PFSK-1 (cell line): ENCODE data around the gene DAPK1.

Source experiments
- FOXP2 ChIP-seq: optimal IDR thresholded peaks from 2 replicates; pipeline ENCODE3; 2011; ENCODE audit warnings: borderline replicate concordance, control low read depth, inconsistent platforms; ENCODE audit not compliant: insufficient read depth; ENCODE audit errors: extremely low read length, extremely low read depth
- POLR2AphosphoS5 ChIP-seq: IDR thresholded peaks from 2 replicates; pipeline ENCODE4 v1.6.1; 2012; ENCODE audit warnings: low read depth, mild to moderate bottlenecking, control low read depth, low read length, moderate library complexity
- SIN3A ChIP-seq: IDR thresholded peaks from 2 replicates; pipeline ENCODE4 v1.6.1; 2012; ENCODE audit warnings: mild to moderate bottlenecking, low read length, moderate library complexity, borderline replicate concordance; ENCODE audit not compliant: insufficient read depth
- TAF1 ChIP-seq: IDR thresholded peaks from 2 replicates; pipeline ENCODE4 v1.6.1; 2012; ENCODE audit warnings: low read length, control low read depth, borderline replicate concordance; ENCODE audit not compliant: insufficient read depth
- TF ChIP-seq, protein P1 (sequence below), 2 experiments: IDR thresholded peaks; 2 replicates each; pipeline versions ENCODE4 v1.6.1 to v1.8.0; 2011 to 2012; ENCODE audit warnings: low read depth in 2 of 2, low read length in 2 of 2, control low read depth in 1 of 2, inconsistent platforms in 1 of 2, mild to moderate bottlenecking in 1 of 2, moderate library complexity in 1 of 2; ENCODE audit not compliant: insufficient read depth in 1 of 2

Gene DAPK1

DNA sequence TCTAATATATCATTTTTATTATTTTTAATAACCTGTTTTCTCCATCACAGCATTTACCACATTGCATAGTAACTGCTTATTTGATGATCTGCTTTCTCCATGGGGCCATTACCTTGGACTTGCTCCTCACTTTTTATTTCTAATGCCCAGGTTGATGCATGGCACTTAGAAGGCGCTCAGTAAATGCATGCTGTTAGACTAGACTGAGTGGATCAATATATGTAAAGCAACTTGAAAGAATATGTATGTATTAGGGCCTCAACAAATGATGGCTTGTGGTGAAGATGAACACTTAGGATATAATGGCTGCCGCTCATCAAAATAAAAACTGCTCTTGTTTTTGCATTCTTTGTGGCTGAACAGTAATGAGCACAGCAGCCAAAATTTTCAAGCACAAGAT is 5.8 kb downstream of the DAPK1 start:
- TF ChIP-seq, protein P1, sequence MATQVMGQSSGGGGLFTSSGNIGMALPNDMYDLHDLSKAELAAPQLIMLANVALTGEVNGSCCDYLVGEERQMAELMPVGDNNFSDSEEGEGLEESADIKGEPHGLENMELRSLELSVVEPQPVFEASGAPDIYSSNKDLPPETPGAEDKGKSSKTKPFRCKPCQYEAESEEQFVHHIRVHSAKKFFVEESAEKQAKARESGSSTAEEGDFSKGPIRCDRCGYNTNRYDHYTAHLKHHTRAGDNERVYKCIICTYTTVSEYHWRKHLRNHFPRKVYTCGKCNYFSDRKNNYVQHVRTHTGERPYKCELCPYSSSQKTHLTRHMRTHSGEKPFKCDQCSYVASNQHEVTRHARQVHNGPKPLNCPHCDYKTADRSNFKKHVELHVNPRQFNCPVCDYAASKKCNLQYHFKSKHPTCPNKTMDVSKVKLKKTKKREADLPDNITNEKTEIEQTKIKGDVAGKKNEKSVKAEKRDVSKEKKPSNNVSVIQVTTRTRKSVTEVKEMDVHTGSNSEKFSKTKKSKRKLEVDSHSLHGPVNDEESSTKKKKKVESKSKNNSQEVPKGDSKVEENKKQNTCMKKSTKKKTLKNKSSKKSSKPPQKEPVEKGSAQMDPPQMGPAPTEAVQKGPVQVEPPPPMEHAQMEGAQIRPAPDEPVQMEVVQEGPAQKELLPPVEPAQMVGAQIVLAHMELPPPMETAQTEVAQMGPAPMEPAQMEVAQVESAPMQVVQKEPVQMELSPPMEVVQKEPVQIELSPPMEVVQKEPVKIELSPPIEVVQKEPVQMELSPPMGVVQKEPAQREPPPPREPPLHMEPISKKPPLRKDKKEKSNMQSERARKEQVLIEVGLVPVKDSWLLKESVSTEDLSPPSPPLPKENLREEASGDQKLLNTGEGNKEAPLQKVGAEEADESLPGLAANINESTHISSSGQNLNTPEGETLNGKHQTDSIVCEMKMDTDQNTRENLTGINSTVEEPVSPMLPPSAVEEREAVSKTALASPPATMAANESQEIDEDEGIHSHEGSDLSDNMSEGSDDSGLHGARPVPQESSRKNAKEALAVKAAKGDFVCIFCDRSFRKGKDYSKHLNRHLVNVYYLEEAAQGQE (IDR thresholded peaks at IDR 0.05; ENCODE audit: insufficient read depth in 1 of 2, low read depth in 2 of 2, low read length in 2 of 2), result no peak
- TF ChIP-seq FOXP2 (no peak), TAF1 (no peak), POLR2AphosphoS5 (no peak), SIN3A (no peak)

DNA sequence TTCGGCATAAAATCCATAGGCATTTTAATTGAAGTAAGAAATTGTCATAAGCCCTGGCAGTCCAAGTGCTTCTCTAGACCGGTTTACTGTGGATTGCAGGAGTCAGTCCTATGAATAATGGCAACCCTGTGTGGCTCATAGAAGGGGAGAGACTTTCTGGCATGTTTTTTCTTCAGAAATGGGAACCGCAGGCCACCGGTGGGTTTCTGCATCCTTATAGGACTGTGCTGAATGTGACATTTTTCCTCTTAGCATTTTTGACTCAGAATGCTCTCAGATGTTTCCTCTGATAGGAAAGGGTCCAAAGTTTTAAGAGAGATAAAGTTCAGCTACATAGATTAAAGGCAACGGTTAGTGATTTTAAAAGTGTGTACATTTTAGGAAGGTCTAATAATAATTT is 6.3 kb downstream of the DAPK1 start:
- TF ChIP-seq SIN3A, result no peak
- TF ChIP-seq, protein P1 (IDR thresholded peaks at IDR 0.05; ENCODE audit: insufficient read depth in 1 of 2, low read depth in 2 of 2, low read length in 2 of 2), result no peak
- no peak for TF ChIP-seq FOXP2
- no peak for TF ChIP-seq POLR2AphosphoS5
- TF ChIP-seq TAF1, result no peak

DNA sequence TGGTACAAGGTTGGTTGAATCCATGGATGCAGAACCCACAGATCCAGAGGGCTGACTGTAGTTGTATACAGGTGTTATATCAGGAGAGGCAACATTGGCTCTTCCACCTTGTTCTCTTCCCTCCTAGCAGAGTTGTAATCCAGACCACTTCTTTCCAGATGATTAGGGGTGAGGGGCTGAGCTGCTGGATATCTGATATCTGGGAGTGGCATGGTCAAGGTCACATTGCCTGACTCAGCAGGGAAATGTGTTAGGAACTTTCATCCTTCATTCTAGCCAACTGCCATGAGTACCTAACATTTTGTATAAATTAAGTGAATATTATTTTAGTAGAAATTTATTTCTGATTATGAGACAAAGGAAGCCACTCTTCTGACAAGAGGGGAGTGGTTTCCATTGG is 7.3 kb downstream of the DAPK1 start:
- TF ChIP-seq SIN3A (no peak), FOXP2 (no peak), POLR2AphosphoS5 (no peak), TAF1 (no peak)
- TF ChIP-seq, protein P1 (IDR thresholded peaks at IDR 0.05; ENCODE audit: insufficient read depth in 1 of 2, low read depth in 2 of 2, low read length in 2 of 2), result no peak

DNA sequence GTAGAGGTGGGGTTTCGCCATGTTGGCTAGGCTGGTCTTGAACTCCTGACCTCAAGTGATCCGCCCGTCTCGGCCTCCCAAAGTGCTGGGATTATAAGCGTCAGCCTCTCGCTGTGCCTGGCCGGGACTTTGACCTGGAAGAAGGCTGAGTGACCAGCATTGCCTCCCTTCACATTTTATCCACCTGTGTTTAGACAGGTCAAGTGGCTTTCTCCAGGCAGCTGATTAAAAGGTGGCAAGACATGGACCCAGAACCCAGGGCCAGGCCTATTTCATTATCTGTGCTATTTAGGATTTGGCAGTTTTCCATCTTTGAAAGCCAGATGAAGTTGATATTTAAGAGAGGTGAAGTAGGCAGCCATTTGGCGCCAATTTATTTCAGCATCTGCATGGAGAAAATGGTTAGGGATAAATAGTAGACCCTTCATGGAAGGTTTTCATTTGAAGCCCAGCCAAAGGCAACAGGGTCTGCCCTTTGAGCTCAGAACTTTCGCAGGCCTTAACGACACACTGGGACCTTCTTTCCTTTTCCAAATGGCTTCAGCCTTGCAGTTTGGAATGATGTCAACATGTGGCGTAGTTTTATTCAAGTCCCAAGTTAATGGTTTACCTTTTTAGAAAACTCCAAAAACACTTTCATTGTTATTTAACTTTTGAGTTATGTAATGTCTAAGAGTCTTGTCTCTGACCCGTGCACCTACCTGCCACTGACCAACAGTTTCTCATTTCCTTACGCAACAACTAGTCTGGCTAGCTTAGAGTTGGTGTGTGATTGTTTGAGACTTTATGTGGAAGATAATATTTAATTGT is 8.4 kb downstream of the DAPK1 start:
- TF ChIP-seq POLR2AphosphoS5, result no peak

DNA sequence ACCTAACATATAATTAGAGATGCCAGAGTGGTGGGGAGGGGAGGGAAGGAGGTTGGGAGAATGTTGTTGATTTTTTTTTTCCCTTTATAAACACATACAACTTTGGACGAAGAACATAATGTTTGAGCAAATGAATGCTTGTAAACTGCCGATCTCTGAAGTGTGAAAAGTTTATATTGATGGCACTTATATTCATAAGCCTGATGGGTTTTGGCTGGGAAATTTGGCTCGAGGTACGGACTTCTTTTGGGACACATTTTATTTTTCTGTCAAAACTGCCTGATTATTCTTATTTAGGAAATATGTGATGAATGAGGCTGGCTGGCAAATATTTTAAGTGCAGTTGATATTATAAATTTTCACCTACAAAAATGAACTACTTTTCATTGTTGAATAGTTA is 9.9 kb downstream of the DAPK1 start:
- TF ChIP-seq POLR2AphosphoS5 (no peak), TAF1 (no peak), SIN3A (no peak), FOXP2 (no peak)
- TF ChIP-seq, protein P1 (IDR thresholded peaks at IDR 0.05; ENCODE audit: insufficient read depth in 1 of 2, low read depth in 2 of 2, low read length in 2 of 2), result no peak
